Ramos (cell line): ENCODE results near the gene LRBA.
"Not testable (repeated sequence)": the region's sequence is repeated elsewhere in the genome, so short reads cannot be mapped to it uniquely, and the experiment has no call there.

Experiments used
- in situ Hi-C: fragments of 300-500 bp; cut with MboI; formaldehyde crosslinking; loops from one replicate; pipeline ENCODE4 v1.14.3; 2022; ENCODE audit warnings: low sequenced_read_pairs; ENCODE audit not compliant: unreplicated experiment

LRBA gene

GRCh38 chr4:150976478-150977118 lies 38.5 kb downstream of the LRBA start:
- in situ Hi-C loops, result no loop called here

GRCh38 chr4:150974750-150975149 lies 40.3 kb downstream of the LRBA start:
- in situ Hi-C loops, result no loop called here

- in situ Hi-C loops, result no loop called here
Measured at GRCh38 chr4:150974252-150974640, 40.8 kb downstream of the LRBA start.

GRCh38 chr4:150973626-150974251 lies 41.3 kb downstream of the LRBA start:
- in situ Hi-C loops, result no loop called here

- in situ Hi-C loops, result no loop called here
Measured at GRCh38 chr4:150972592-150972991, 42.5 kb downstream of the LRBA start.

- in situ Hi-C loops, result no loop called here
Measured at GRCh38 chr4:150971901-150972300, 43.2 kb downstream of the LRBA start.

- in situ Hi-C loops, result no loop called here
Measured at GRCh38 chr4:150970685-150971151, 44.4 kb downstream of the LRBA start.

- in situ Hi-C loops, result no loop called here
Measured at GRCh38 chr4:150964754-150965153, 50.3 kb downstream of the LRBA start.

GRCh38 chr4:150963602-150964345 lies 51.3 kb downstream of the LRBA start:
- in situ Hi-C loops, result not testable (repeated sequence)

- in situ Hi-C loops, result no loop called here
Measured at GRCh38 chr4:150962245-150962644, 52.8 kb downstream of the LRBA start.

- in situ Hi-C loops, result no loop called here
Measured at GRCh38 chr4:150961566-150961965, 53.5 kb downstream of the LRBA start.

- in situ Hi-C loops, result no loop called here
Measured at GRCh38 chr4:150960818-150961217, 54.3 kb downstream of the LRBA start.

GRCh38 chr4:150960079-150960478 lies 55.0 kb downstream of the LRBA start:
- in situ Hi-C loops, result no loop called here

GRCh38 chr4:150957981-150958380 lies 57.1 kb downstream of the LRBA start:
- in situ Hi-C loops, result not testable (repeated sequence)

GRCh38 chr4:150957095-150957494 lies 58.0 kb downstream of the LRBA start:
- in situ Hi-C loops, result not testable (repeated sequence)

- in situ Hi-C loops, result not testable (repeated sequence)
Measured at GRCh38 chr4:150953916-150954315, 61.2 kb downstream of the LRBA start.

GRCh38 chr4:150952167-150952845 lies 62.8 kb downstream of the LRBA start:
- in situ Hi-C loops, result no loop called here

- in situ Hi-C loops, result no loop called here
Measured at GRCh38 chr4:150950657-150951288, 64.3 kb downstream of the LRBA start.

- in situ Hi-C loops, result no loop called here
Measured at GRCh38 chr4:150949943-150950342, 65.1 kb downstream of the LRBA start.

GRCh38 chr4:150949342-150949741 lies 65.7 kb downstream of the LRBA start:
- in situ Hi-C loops, result no loop called here
